HT-29 (cell line): Measurements from ENCODE around the gene SYNE1. TPM values are rescaled to one million over a fixed set of nuclear protein-coding genes. Genes with fewer than 3 reads are reported as not detected.
"Not testable (repeated sequence)": the region's sequence is repeated elsewhere in the genome, so short reads cannot be mapped to it uniquely, and the experiment has no call there.

Experiments
- DNase-seq: peaks from one replicate; pipeline ENCODE4 v3.0.0-alpha.2; 2015; ENCODE audit warnings: low spot score
- small RNA-seq: library from RNA; depleted of rRNA; stranded (forward); fragments of <200 nt; gene quantifications from one replicate; pipeline ENCODE3, GENCODE V24; 2014
- total RNA-seq: library from RNA; depleted of rRNA; stranded (reverse); fragments of >200 nt; shearing (Covaris generic); gene quantifications from 2 replicates; pipeline ENCODE4 v1.2.3, GENCODE V29; 2014; rRNA removed

SYNE1 gene
- total RNA-seq, 1 experiment from 2014 or later = 3.9 TPM

DNA sequence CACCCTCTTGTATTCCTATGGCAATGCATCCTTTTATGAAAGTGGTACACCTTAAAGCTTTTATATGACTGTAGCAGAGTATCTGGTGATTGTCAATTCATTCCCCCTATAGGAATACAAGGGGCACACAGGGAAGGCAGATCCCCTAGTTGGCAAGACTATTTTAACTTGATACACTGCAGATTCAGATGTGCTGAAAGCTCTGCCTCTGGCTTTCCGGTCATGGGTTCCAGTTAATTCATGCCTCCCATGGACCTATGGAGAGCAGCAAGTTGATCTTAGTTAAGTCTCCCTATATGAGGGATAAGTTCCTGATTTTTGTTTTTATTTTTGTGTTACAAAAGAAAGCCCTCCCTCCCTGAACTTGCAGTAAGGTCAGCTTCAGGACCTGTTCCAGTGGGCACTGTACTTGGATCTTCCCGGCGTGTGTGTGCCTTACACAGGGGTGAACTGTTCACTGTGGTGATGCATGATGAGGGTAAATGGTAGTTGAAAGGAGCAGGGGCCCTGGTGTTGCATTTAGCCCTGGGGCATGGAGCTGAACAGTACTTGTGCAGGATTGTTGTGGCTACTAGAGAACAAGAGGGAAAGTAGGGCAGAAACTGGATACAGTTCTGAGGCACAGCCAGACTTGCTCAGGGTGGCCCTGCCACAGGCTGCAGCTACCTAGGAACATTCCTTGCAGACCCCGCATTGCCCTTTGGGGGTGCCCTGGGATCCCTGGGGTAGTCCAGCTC lies 537.5 kb downstream of the SYNE1 start:
- DNase-seq = no peak

DNA sequence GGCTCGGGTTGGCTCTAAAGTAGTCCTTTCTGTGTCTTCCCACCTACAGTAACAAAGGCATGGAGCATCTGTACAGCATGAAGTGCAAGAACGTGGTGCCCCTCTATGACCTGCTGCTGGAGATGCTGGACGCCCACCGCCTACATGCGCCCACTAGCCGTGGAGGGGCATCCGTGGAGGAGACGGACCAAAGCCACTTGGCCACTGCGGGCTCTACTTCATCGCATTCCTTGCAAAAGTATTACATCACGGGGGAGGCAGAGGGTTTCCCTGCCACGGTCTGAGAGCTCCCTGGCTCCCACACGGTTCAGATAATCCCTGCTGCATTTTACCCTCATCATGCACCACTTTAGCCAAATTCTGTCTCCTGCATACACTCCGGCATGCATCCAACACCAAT lies 538.5 kb downstream of the SYNE1 start:
- DNase-seq = no peak

DNA sequence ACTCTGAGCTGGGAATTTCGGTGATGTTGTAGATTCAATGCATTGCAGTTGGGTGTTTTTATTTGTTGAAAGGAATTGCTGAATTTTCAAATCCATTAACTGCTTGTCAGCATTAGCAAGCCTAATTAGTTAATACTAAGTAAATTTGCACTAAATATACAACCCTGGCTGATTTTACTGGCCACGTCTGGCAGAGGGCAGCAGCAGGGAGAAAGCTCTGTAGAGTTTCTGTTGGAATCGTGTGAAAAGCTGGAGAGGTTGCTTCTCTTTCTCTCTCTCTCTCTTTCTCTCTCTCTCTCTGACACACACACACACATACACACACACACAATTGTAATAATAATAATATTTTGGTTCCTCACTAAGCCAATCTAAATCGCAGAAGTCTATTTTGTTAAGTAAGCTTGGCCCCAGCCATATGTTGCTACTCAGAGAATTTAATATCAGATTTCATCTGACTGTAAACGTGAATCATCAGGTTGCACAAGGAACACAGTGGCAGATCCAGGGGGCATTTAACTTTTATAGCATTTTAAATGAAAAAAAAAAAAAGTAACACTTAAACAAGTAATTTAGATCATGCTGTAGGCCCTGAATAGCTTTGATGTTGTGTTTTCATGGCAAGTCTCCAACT lies 540.2 kb downstream of the SYNE1 start:
- DNase-seq = no peak

DNA sequence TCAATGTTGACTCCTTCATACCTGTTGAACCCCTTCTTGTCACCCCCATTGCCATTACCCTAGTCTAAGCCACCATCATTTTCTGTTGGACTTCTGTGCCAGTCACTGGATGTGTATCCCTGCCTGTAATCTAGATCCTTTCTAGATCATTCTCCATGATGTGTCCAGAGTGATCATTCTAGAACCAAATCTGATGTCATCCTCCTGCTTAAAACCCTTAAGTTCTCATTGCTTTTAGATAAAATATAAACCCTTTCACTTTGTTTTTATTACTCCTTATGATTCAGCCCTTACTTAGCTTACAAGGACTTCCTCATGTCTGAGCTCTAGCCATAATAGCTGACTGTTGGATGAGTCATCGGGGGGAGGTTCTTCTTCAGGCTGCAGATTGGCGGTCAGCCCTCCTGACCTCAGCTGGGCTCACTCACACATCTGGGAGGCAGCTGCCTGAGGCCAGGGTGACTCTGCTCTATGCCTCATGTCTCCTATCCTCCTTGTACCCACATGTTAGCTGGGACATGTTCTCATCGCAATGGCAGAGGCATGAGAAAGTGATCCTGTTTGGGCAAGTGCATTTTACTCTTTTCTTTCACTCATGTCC lies 542.1 kb downstream of the SYNE1 start:
- peak; percentile 74 for DNase-seq

DNA sequence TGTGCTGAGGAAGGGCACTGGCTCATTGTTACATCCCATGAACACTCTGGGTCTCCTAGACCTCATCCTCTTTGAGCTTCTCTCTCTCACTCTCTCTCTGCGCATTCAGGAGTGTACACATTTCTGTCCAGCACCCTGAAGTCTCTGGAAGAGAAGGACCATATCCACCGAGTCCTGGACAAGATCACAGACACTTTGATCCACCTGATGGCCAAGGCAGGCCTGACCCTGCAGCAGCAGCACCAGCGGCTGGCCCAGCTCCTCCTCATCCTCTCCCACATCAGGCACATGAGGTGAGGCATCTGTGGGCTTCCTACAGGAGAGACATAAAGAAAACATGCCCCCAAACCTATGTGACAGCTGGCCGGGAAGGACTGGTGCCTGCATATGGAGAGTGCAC lies 542.9 kb downstream of the SYNE1 start:
- DNase-seq = no peak

DNA sequence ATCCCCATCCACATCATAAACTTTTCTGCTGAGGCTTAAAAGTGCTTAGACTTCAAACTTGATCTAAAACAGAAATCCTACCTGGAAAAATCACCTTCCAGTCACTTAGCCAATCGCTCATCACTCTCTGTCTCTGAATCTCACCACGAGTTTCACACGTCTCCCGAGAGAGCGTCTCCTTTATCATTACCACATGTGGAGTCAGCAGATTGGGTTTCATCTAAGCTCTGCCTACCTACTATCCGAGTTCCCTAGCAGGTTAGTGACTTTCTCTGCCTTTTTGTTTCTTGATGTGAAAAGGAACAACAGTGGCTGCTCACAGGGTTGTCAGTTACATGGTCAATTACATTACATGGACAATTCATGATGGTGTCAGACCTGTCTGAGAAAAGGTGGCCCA lies 543.5 kb downstream of the SYNE1 start:
- DNase-seq = no peak

DNA sequence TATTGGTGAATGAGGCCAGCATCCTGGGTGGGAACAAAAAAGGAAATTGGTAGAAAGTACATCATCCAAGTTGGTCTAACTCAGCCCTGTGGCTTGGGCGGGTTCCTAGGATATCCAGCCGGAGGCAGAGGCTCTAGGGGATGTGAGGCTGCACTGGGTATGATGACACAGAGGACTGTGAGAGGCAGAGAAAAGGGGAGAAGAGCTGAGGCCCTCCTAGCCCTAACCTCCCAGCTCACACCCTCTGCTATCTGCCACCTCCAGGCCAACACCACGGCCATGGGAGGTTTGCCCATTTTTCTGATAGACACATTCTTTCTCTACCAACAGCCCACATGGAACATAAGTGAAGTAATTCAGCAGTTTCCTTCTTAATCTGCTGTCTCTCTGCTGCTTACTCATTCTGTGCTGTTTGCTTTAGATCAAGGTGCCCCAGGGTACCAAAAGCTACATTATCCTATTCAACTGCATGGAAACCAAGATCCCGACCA lies 545.3 kb downstream of the SYNE1 start:
- DNase-seq = no peak

DNA sequence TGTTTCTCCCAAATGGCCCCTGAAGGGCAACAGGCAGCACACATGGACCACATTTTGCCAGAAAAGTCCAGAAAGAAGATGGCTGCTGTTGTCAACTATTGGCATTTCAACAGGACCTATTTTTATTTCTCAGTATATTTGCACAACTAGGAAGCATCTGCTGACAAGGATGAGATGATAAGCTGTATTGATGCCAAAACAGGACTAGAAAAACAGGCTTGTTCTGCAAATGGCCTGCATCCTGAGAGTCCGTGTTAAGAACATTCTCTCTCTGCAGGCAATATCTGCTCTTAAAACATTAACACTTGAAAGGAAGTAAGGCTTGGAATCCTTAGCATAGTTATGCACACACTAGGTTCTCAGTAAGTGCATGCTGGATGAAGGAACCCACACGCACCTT lies 546.0 kb downstream of the SYNE1 start:
- DNase-seq = no peak

DNA sequence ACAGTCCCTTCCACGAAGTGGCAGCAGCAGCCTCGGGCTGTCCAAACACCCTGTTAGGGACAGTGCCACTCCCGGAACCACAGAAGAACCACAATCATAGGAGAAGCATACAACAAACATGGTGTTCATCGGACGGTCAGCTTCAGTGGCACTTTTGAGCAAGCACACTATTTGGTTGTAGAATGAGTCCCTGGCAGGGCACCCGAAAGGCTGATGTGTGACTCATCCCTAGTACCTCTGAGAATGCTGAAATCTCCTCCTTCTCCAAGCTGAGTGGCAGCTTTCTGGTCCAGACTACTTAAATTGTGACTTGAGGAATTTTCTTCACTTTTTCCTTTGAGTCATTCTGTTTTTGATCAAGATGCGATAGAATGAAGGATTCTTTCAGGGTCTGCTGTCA lies 547.2 kb downstream of the SYNE1 start:
- no peak for DNase-seq

DNA sequence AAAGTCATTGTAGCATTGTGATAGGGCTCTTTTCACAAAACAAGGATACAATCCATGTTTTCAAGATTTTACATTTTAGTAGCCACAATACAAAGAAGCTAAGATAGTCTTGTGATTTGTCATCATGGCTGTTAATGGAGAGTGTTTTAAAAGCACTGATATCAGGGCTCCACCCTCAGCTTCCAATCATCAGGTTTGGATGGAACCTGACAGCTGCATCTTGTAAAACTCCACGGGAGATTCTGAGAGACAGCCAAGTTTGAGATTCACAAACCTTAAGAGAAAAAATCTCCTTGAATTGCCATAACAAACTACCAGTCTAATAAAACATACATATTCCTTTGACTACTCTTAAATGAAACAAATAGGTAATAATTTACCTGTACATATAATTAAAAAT lies 549.5 kb downstream of the SYNE1 start:
- DNase-seq = no peak

DNA sequence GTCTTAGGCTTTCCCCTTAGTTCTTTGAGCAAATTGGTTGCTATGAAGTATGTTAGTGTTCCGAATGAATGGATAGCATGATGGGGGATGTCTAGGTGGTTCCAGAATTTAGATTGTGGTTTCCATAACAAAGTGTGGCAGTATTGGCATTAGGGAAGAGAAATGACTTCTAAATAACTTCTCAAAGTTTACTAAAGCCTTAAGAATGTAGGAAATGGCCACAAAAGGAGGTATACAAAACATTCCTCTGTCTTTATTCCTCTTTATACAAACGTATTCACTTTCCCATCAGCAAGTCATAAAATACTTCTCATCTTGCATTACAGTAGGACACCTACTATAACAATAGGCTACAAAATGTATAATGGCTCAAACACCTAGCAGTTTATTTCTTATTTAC lies 550.1 kb downstream of the SYNE1 start:
- no peak for DNase-seq

DNA sequence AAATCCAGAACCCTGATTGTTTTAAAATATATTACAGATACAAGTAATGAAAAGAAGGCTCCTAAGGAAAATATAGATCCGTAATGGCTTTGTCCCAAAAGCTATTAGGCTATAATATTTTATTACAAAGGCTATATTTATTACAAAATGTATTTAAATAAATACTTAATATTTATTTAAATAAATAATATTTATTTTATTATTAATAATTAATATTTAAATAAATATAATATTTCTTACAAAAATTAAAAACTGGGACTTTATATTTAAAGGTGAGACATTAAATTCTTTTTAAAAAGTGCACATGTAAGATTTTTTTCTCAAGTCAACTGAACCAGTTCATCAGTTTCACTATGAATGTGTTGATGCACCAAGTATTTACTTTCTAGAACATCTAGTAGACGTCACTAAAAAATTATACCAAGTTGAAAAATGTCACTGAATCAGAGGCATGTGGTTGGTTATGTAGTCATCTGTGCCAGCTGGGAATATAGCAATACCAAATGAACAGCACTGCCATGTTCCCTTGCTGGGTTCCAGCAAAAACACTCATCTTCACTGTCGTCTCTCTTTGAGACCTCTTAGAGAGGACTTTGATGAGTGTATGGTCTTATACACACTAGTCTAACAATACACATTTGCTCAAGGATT lies 550.8 kb downstream of the SYNE1 start:
- DNase-seq = no peak

DNA sequence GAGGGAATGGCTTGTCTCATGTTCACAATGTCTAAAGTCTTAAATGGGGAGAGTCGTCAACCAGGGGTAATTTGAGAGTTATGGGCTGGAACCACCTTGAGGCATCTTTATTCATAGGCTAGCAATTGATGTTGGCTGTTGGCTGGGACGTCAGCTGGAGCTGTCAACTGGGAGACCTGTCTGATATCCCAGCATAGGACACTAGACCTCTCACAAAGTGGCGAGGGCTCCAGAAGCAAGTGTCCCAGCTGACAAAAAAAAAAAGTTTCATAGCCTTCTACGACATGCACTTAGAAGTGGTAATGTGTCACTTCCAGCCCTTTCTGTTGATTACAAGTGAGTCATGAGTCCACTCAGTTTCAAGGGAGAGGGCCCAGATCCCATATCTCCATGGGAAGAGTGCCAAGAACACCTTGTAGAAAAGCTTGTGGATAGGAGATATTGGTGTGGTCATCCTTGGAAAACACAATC lies 551.7 kb downstream of the SYNE1 start:
- DNase-seq = no peak

DNA sequence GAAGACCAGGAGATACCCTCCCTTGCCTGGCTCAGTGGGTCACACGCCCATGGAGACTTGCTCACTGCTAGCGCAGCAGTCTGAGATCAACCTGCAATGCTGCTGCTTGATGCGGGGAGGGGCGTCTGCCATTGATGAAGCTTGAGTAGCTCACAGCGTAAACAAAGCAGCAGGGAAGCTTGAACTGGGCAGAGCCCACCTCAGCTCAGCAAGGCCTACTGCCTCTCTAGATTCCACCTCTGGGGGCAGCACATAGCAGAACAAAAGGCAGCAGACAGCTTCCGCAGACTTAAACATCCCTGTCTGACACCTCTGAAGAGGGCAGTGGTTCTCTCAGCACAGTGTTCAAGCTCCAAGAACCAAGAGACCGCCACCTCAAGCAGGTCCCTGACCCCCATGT lies 558.4 kb downstream of the SYNE1 start:
- no peak for DNase-seq

DNA sequence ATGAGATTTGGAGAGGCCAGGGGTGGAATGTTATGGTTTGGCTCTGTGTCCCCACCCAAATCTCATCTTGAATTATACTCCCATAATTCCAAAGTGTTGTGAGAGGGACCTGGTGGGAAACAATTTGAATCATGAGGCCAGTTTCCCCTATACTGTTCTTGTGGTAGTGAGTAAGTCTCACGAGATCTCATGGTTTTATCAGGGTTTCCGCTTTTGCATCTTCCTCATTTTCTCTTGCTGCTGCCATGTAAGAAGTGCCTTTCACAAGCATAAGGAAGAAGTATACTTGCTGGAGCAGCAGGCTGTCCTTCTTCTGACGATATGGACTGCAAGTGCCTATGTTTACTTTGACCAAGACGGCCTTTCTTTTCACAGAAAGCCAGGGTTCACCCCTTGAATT lies 559.2 kb downstream of the SYNE1 start:
- no peak for DNase-seq

DNA sequence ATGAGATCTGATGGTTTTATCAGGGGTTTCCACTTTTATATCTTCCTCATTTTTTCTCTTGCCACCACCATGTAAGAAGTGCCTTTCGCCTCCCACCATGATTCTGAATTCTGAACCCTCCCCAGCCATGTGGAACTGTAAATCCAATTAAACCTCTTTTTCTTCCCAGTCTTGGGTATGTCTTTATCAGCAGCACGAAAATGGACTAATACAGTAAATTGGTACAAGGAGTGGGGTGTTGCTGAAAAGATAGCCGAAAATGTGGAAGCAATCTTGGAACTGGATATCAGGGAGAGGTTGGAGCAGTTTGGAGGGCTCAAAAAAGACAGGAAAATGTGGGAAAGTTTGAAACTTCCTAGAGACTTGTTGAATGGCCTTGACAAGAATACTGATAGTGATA lies 560.9 kb downstream of the SYNE1 start:
- not testable (repeated sequence) for DNase-seq

DNA sequence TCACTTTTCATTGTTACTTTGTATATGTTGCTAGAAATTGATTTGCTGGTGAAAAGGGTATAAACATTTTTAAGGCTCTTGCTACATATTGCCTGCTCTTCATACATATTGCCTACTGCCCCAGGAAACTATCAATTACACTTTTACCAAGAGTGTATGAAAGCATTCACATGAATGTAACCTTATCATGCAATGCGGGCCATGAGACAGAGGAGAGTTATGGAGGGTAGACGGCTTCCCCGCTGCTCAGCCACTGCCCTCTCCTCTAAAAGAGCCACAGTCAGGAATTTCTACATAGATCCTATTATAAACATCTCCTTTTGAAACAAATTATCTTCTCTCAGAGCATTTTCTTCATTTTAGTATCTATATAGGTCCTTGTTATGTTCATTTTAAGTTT lies 565.3 kb downstream of the SYNE1 start:
- no peak for DNase-seq

Small RNAs within 50 kb of the gene (small RNA-seq; reads per million reads assigned to genes)
- 0.29 reads per million for gene RNA5SP223

Other genes starting within 250 kb of the SYNE1 start
- gene MYCT1, start 60.5 kb upstream of the SYNE1 start, total RNA-seq = not detected in 2 replicates
- gene VIP, start 113.4 kb upstream of the SYNE1 start, total RNA-seq = not detected in 2 replicates